Activated T-cell treated with anti-CD3 and anti-CD28 coated beads, Interleukin-2, amount 50 U/mL, for 48 hours (primary cell): Measurements from ENCODE around the gene OR13H1.
"Not testable (repeated sequence)": the region's sequence is repeated elsewhere in the genome, so short reads cannot be mapped to it uniquely, and the experiment has no call there.

ENCODE experiments used
- DNase-seq, 2 experiments: peaks; one replicate each; pipeline ENCODE4 v3.0.0-alpha.2; 2020

The OR13H1 gene, protein sequence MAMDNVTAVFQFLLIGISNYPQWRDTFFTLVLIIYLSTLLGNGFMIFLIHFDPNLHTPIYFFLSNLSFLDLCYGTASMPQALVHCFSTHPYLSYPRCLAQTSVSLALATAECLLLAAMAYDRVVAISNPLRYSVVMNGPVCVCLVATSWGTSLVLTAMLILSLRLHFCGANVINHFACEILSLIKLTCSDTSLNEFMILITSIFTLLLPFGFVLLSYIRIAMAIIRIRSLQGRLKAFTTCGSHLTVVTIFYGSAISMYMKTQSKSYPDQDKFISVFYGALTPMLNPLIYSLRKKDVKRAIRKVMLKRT

DNA sequence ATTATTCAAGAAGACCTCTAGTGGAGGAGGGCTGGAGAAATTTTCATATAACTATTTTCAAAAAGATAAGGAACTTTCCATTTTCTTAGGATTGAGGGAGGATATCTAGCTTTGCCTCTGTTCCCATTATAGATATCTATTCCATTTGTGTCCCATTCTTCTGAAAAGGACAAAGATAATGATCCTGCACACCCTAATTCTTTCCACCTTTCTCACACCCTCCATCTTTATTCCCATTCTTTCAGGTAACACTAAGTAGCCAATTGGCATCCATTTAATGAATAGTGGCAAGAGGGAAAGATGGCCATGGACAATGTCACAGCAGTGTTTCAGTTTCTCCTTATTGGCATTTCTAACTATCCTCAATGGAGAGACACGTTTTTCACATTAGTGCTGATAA is at the start of gene OR13H1:
Gene OR13H1 (plus strand): TSS at position 301 of the 400 bp plus-strand sequence. CDS start 0 bp downstream, at position 301.
- no peak for DNase-seq

DNA sequence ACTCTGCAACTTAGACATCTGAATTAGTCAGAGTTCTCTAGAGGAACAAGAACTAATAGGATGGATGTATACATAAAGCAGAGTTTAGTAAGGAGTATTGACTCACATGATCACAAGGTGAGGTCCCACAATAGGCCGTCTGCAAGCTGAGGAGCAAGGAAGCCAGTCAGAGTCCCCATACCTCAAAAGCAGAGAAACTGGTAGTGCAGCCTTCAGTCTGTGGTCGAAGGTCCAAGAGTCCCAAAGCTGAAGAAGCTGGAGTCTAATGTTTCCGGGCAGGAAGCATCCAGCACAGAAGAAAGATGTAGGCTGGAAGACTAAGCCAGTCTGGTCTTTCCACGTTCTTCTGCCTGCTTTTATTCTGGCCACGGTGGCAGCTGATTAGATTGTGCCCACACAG is 42.3 kb upstream of the OR13H1 start:
- not testable (repeated sequence) for DNase-seq

DNA sequence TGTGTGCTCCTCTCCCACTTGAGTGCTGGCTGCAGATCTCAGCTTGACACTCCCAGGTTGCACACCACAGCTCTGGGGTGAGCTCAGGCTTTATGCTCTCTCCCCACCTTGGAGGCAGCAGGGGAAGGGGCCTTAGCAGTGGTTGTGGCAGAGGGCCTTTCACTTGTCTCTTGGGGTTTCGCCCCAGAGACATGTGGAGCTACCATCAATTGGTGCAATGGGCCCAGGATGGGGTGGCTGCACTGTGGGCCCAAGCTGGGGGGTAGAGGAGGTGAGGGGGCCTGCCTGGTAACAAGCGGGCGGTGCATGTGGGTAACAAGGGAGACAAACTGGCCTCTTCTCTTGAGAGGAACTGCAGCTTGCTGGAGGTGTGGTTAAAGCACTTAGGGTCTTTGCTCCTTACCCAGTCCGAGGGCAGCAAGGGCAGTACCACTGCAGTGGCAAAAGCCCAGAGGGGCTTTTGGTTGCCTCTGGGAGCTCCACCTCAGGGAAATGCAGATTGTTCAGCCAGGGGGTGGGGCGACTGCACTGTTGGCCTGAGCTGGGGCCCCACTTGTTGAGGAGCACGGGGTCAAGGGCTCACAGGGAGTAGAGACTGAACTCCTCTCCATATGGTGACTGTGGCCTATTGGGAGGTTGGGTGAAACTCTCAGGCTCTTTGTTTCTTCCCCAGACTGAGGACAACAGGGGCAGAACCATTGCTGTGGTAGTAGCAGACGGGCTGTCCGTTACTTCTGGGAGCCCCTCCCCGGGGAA is 30.5 kb upstream of the OR13H1 start:
- no peak for DNase-seq

DNA sequence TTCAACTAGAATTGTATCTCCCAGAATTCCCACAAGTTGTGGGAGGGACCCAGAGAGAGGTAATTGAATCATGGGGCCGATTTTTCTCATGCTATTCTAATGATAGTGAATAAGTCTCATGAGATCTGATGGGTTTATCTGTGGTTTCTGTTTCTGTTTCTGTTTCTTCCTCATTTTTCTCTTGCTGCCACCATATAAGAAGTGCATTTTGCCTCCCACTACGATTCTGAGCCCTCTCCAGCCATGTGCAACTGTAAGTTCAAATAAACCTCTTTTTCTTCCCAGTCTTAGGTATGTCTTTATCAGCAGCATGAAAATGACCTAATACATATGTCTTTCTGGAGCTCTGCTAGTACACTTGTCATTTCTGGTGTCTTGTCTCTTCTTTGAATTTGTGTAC is 22.1 kb upstream of the OR13H1 start:
- no peak for DNase-seq

DNA sequence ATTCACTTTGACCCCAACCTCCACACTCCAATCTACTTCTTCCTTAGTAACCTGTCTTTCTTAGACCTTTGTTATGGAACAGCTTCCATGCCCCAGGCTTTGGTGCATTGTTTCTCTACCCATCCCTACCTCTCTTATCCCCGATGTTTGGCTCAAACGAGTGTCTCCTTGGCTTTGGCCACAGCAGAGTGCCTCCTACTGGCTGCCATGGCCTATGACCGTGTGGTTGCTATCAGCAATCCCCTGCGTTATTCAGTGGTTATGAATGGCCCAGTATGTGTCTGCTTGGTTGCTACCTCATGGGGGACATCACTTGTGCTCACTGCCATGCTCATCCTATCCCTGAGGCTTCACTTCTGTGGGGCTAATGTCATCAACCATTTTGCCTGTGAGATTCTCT is 344 bp downstream of the OR13H1 start:
- DNase-seq = no peak

DNA sequence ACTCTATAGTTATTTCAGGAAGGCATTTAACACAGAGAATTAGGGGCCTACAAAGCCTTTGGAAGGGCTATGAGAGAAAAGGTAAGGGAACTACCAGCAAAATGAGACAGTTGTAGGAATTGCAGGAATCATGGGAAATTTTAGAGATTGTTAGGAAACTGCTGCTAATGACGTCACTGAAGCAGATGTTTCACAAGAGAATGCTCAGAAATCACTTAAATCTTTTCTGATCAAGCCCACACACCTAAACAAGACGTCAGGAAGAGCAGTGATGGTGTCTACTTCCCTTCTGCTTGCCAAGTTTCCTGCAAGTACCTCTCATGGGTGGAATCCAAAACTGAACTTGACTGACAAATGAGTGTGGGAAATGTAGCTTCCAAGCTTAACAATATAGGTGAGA is 5.1 kb downstream of the OR13H1 start:
- no peak for DNase-seq

DNA sequence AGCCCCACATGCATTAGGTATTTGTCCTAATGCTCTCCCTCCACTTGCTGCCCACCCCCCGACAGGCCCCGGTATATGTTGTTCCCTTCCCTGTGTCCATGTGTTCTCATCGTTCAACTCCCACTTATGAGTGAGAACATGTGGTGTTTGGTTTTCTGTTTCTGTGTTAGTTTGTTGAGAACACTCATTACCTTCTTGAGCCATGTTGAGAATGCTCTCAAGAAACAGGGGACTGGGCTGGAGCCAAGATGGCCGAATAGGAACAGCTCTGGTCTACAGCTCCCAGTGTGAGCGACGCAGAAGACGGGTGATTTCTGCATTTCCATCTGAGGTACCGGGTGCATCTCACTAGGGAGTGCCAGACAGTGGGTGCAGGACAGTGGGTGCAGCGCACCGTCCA is 8.6 kb downstream of the OR13H1 start:
- DNase-seq = not testable (repeated sequence)

DNA sequence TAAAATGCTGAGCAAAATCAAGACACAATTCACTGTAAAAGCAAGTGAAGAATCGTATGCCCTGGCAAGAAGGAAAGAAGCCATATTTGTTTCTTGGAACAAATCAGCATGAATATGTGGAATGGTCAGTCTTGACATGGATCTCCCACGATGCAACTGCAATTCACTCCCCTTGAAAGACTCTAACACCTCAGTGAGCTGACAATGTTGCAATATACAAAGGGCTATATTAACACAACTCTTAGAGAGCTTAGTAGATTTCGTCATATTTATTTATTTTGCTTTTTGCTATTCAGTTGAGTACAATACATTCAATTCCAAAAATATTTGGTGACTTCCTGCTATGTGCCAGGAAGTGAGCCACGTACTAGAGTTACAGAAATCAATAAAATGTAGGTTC is 14.7 kb downstream of the OR13H1 start:
- no peak for DNase-seq

DNA sequence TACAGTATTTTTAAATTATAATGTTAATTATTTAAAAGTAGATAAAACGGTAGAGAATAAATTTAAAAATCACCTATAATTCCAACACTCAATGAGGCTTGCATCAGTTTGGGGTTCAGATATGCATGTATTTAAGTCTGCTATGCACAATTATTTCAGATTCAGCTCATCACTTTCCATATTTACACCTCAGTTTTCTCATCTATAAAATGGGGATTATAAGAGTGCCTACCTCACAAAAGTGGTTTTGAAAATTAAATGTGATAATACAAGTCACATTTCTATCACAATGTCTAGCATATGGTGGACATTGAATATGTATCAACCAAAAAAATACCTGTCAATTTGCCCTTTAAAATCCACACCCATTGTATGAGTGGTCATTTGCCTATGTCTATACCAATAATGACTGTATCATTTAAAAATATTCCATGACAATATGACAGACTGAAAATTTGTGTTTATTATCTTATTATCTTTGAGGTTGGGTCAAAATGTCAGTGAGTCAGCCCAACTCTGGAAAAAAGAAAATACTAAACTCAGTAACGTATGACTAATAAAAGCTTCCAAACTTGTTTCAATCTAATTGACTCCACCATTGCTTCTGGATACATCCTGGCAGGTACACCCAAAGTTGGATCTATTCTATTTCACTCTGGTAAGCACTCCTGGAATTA is 20.8 kb downstream of the OR13H1 start:
- no peak for DNase-seq

DNA sequence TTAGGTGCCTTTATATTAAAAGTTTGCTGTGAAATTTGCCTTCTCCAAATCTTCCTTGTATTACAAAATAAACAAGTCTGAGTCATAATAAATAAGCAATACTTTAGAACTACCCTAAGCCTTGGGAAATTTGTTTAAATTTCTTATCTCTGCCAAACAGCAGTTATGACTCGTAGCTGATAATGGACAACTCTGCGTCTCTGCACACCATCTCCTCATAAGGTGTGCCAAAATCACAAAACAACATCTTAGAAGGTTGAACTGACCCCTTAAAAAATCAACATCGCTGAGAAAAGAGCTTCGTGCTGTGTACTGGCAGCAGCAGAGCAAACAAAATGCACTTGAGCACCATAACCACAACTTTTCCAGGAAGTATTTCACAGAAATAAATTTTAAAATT is 22.0 kb downstream of the OR13H1 start:
- DNase-seq = no peak

DNA sequence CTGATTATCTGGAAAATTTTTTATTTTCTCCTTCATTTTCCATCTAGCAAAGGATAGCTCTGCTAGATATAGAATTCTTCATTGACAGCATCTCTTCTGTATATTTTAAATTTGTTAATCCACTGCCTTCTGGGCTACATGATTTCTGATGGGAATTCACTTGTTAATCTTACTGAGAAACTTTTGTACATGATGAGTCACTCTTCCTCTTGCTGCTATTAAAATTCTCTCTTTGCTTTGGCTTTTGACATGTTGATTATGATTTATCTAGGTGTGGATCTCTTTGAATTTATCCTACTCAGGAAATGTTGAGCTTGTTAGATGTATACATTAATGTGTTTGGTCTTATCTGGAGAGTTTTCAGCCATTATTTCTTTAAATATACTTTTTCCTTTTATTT is 27.5 kb downstream of the OR13H1 start:
- DNase-seq = no peak

DNA sequence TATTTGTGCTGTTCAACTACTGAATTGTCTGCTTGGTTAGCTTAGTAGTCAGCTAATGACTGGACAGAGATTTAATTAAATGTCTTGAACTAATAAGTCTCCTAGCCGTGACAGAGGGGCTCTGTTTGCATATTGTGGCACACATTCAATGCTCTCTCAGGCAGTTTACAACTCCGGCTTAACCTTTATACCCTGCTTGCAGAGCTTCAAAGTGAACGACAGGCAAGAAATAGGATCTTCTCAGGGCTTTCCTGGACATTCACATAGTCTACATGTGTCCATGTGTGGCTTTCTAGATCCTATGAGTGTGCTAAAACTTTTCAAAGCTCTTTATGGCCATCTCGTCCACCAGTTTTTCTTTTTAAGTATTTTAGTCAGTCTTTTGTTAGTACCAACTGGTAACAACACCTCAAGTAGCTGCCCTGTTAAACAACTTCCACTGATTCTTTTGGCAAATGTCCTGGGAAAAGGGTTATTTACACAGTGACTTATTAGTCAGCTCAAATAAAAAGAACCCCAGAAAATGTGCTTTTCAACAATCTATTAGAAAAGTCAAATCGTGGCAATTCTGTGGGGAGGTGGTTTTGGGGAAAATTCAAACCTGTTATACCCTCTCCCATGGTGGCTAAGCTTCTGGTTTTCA is 28.6 kb downstream of the OR13H1 start:
- DNase-seq = no peak

DNA sequence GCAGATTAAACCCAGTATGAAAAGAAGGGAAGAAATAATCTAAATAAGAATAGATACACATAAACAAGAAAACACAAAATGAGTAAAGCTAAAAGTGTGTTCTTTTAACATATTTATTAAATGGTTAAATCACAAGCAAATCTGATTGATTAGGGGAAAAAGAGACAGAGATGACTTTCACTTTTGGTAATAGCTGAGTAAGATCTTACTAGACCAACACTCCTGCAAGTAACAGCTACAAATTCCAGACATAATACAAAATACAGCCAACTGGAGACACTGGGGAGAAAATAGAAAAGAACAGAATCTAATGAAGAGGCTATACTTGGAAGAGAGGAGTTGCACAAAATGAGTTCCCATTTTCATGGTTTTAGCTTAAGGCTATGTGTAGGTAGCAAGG is 33.5 kb downstream of the OR13H1 start:
- DNase-seq = no peak

DNA sequence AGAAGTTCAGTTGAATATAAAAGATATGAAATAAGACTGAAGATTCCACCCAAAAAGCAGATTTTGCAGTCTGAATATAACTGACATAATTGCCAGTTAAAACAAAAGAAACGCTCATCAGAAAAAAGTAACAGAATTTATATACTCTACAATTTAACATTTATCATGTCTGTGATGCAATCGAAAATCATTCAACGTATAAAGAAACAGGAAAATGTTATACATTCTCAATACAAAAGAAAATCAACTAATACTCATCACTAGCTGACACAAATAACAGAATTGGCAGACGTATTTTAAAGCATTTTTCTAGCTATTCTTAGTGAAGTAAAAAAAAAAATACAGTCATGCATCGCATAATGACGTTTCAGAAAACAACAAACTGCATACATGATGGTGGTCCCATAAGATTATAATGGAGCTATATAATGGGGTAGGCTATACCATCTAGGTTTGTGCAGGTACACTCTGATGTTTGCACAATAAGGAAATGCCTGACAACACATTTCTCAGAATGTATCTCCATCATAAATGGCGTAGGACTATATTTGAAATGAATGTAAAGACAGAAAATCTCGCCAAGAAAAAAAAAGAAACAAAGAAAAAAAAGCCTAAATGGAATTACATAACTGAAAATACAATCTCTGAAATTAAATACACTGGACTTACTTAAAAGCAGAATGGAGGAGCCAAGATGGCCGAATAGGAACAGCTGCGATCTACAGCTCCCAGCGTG is 34.3 kb downstream of the OR13H1 start:
- no peak for DNase-seq

DNA sequence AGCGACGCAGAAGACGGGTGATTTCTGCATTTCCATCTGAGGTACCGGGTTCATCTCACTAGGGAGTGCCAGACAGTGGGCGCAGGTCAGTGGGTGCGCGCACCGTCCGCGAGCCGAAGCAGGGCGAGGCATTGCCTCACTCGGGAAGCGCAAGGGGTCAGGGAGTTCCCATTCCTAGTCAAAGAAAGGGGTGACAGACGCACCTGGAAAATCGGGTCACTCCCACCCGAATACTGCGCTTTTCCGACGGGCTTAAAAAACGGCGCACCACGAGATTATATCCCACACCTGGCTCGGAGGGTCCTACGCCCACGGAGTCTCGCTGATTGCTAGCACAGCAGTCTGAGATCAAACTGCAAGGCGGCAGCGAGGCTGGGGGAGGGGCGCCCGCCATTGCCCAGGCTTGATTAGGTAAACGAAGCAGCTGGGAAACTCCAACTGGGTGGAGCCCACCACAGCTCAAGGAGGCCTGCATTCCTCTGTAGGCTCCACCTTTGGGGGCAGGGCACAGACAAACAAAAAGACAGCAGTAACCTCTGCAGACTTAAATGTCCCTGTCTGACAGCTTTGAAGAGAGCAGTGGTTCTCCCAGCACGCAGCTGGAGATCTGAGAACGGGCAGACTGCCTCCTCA is 35.0 kb downstream of the OR13H1 start:
- not testable (repeated sequence) for DNase-seq

DNA sequence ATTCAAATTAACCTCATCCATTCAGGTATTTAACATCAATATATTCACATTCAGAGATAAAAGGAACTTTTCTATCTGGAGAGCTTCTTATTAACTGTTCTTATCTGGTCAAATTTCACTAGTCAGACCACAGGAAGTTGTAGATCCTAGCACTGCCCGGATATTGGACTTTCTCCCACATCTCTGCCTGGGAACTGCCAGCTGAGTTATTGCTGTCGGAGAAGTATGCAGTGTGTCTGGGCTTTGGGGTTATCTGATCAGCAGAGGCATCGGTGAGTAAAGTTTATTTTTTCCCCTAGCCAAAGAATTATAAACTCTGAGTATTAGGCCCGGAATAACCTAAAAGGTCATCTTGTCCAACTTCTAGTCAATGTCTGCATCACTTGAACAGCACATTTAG is 45.1 kb downstream of the OR13H1 start:
- no peak for DNase-seq
